ENCODE data around the gene MAPKBP1. TPM values are rescaled to one million over a fixed set of nuclear protein-coding genes. Genes with fewer than 3 reads are reported as not detected.

Gene MAPKBP1
- total RNA-seq, 2 experiments from 2014 or later, result 14.5 to 17.4 TPM

DNA sequence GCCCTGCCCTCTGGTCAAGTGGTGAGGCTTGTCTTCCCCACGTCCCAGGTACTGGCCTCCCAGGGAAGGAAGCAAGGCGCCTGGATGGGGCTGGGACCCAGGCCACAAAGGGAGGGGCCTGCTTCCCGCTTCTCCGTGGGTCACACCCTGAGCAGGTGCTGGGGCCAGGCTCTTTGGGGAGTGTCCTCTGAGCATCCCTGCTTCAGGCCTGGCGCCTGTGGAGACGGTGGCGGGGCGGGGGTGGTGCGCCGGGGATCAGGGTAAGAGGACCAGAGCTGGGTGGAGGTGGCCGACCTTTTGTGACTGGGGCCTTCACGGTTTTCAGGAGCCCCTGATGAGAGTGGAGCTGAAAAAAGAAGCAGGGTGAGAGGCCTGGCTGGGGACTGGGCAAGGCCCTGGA is 67.9 kb downstream of the MAPKBP1 start:
- no peak overlapping the region for H2AFZ ChIP-seq (ENCODE audit: low read length)
- BruUV-seq (replicated peaks), result no TSS peak
- H3K27ac ChIP-seq (ENCODE audit: low read depth, low read length, poor library complexity, severe bottlenecking), result no peak overlapping the region
- H3K9me3 ChIP-seq (ENCODE audit: low read length), result no peaks in the 10 kb centered on the region
- no peak for DNase-seq (ENCODE audit: low spot score)
- ChIA-PET CTCF (ENCODE audit: unreplicated experiment) (no interaction called here), POLR2A (no interaction called here)
- no peak overlapping the region for H3K4me3 ChIP-seq (ENCODE audit: low read depth, low read length, poor library complexity, severe bottlenecking)
- H3K9me2 ChIP-seq (ENCODE audit: insufficient read depth, low read length), result no peaks in the 10 kb centered on the region
- intact Hi-C loops (cut with micrococcal nuclease; ENCODE audit: unreplicated experiment), result no loop called here
- H3K4me2 ChIP-seq (ENCODE audit: low read length), result no peak overlapping the region
- H3K4me1 ChIP-seq (ENCODE audit: insufficient read depth, low read length, poor library complexity, severe bottlenecking), result no peaks in the 10 kb centered on the region
- no peak for TF ChIP-seq EZH2phosphoT487 (IDR thresholded peaks at IDR 0.05; ENCODE audit: borderline replicate concordance, low read depth, low read length)
- TF ChIP-seq, protein P1, sequence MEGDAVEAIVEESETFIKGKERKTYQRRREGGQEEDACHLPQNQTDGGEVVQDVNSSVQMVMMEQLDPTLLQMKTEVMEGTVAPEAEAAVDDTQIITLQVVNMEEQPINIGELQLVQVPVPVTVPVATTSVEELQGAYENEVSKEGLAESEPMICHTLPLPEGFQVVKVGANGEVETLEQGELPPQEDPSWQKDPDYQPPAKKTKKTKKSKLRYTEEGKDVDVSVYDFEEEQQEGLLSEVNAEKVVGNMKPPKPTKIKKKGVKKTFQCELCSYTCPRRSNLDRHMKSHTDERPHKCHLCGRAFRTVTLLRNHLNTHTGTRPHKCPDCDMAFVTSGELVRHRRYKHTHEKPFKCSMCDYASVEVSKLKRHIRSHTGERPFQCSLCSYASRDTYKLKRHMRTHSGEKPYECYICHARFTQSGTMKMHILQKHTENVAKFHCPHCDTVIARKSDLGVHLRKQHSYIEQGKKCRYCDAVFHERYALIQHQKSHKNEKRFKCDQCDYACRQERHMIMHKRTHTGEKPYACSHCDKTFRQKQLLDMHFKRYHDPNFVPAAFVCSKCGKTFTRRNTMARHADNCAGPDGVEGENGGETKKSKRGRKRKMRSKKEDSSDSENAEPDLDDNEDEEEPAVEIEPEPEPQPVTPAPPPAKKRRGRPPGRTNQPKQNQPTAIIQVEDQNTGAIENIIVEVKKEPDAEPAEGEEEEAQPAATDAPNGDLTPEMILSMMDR (conservative IDR thresholded peaks at IDR 0.05; ENCODE audit: low read length), result no peak
- H3K79me2 ChIP-seq (ENCODE audit: insufficient read depth, low read depth, low read length), result no peaks in the 10 kb centered on the region
- no peaks in the 10 kb centered on the region for H4K20me1 ChIP-seq (ENCODE audit: insufficient read depth, low read length)
- no peaks in the 10 kb centered on the region for H3K36me3 ChIP-seq (ENCODE audit: insufficient read depth, low read length)

DNA sequence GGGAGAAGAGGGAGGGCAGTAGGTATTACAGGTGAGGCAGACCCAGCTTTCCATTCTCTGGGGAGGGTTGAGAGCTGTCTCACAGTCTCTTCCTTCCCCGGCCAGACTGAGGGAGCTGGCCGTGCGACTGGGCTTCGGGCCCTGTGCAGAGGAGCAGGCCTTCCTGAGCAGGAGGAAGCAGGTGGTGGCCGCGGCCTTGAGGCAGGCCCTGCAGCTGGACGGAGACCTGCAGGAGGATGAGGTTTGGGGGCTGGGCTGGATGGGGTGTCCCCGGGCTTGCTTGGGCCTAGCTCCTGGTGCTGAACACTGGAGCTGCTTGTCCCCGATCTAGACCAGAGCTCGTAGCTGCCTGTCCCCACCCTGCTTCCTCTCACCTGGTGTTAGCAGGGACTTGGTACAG is 69.3 kb downstream of the MAPKBP1 start:
- Histone ChIP-seq H3K4me1 (ENCODE audit: insufficient read depth, low read length, poor library complexity, severe bottlenecking) (no peaks in the 10 kb centered on the region), H3K9me3 (ENCODE audit: low read length) (no peaks in the 10 kb centered on the region), H3K4me2 (ENCODE audit: low read length) (no peak overlapping the region), H3K4me3 (ENCODE audit: low read depth, low read length, poor library complexity, severe bottlenecking) (no peak overlapping the region), H4K20me1 (ENCODE audit: insufficient read depth, low read length) (no peaks in the 10 kb centered on the region), H2AFZ (ENCODE audit: low read length) (no peak overlapping the region), H3K79me2 (ENCODE audit: insufficient read depth, low read depth, low read length) (no peaks in the 10 kb centered on the region), H3K36me3 (ENCODE audit: insufficient read depth, low read length) (no peaks in the 10 kb centered on the region), H3K9me2 (ENCODE audit: insufficient read depth, low read length) (no peaks in the 10 kb centered on the region), H3K27ac (ENCODE audit: low read depth, low read length, poor library complexity, severe bottlenecking) (no peak overlapping the region)
- no peak for DNase-seq (ENCODE audit: low spot score)
- intact Hi-C loops (cut with micrococcal nuclease; ENCODE audit: unreplicated experiment), result no loop called here
- BruUV-seq (replicated peaks), result no TSS peak
- TF ChIP-seq, protein P1 (conservative IDR thresholded peaks at IDR 0.05; ENCODE audit: low read length), result no peak
- no peak for TF ChIP-seq EZH2phosphoT487 (IDR thresholded peaks at IDR 0.05; ENCODE audit: borderline replicate concordance, low read depth, low read length)
- ChIA-PET CTCF (ENCODE audit: unreplicated experiment) (no interaction called here), POLR2A (no interaction called here)

DNA sequence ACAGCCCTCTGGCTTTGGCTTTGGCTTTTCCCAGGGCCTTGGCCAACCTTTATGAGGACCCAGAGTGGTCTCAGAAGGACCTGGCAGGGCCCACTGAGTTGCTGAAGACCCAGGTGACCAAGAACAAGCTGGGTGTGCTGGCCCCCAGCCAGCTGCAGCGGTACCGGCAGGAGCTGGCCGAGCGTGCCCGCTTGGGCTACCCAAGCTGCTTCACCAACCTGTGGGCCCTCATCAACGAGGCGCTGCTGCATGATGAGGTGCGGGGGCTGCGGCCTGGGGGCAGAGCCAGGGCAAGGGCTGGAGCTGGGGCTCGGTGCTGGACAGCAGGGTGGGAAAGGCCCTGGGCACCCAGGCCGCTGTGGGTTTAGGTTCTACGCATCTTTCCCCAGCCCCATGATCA is 70.5 kb downstream of the MAPKBP1 start:
- CTCF ChIA-PET (ENCODE audit: unreplicated experiment), result interaction anchor here (0.7 kb wide), 1 partner anchor 476 kb away, joined by 3 read pairs; no protein-coding TSS in a partner anchor

More for the DNA sequence above, 70.5 kb downstream of the MAPKBP1 start:
- H3K9me2 ChIP-seq (ENCODE audit: insufficient read depth, low read length), result no peaks in the 10 kb centered on the region
- H3K4me2 ChIP-seq (ENCODE audit: low read length), result no peak overlapping the region
- DNase-seq (ENCODE audit: low spot score), result no peak
- H3K36me3 ChIP-seq (ENCODE audit: insufficient read depth, low read length), result no peaks in the 10 kb centered on the region
- H2AFZ ChIP-seq (ENCODE audit: low read length), result no peak overlapping the region
- POLR2A ChIA-PET, result no interaction called here
- H3K79me2 ChIP-seq (ENCODE audit: insufficient read depth, low read depth, low read length), result no peaks in the 10 kb centered on the region
- no peaks in the 10 kb centered on the region for H3K4me1 ChIP-seq (ENCODE audit: insufficient read depth, low read length, poor library complexity, severe bottlenecking)
- no peaks in the 10 kb centered on the region for H4K20me1 ChIP-seq (ENCODE audit: insufficient read depth, low read length)
- no peak overlapping the region for H3K4me3 ChIP-seq (ENCODE audit: low read depth, low read length, poor library complexity, severe bottlenecking)
- TF ChIP-seq, protein P1 (conservative IDR thresholded peaks at IDR 0.05; ENCODE audit: low read length), result no peak
- no peak for TF ChIP-seq EZH2phosphoT487 (IDR thresholded peaks at IDR 0.05; ENCODE audit: borderline replicate concordance, low read depth, low read length)
- BruUV-seq (replicated peaks), result no TSS peak
- intact Hi-C loops (cut with micrococcal nuclease; ENCODE audit: unreplicated experiment), result no loop called here
- no peaks in the 10 kb centered on the region for H3K9me3 ChIP-seq (ENCODE audit: low read length)
- H3K27ac ChIP-seq (ENCODE audit: low read depth, low read length, poor library complexity, severe bottlenecking), result no peak overlapping the region
